ENCODE data around the gene DSG3. TPM values are rescaled to one million over a fixed set of nuclear protein-coding genes. Genes with fewer than 3 reads are reported as not detected.

DSG3 gene
- polyA plus RNA-seq, 12 donors, result 0.14 to 28.0 (median 5.9) TPM; not detected in 7

GRCh38 chr18:31430554-31430953, 17.0 kb upstream of the DSG3 start:
- DNase-seq, result no peak

- no peak for DNase-seq
These were observed 15.2 kb upstream of the DSG3 start for GRCh38 chr18:31432316-31432715.

- no peak for DNase-seq
These were observed 10.7 kb upstream of the DSG3 start for GRCh38 chr18:31436825-31437224.

- DNase-seq, result no peak
These were observed 9.1 kb upstream of the DSG3 start for GRCh38 chr18:31438402-31438801.

- no peak for DNase-seq
These were observed 7.7 kb upstream of the DSG3 start for GRCh38 chr18:31439807-31440325.

GRCh38 chr18:31440787-31441186, 6.8 kb upstream of the DSG3 start:
- DNase-seq, result no peak

- DNase-seq, result no peak
These were observed 6.0 kb upstream of the DSG3 start for GRCh38 chr18:31441493-31441892.

- DNase-seq, result no peak
These were observed 3.4 kb upstream of the DSG3 start for GRCh38 chr18:31444142-31444541.

GRCh38 chr18:31445908-31446307, 1.6 kb upstream of the DSG3 start:
- DNase-seq, result no peak

GRCh38 chr18:31446854-31447253, 687 bp upstream of the DSG3 start:
- no peak for DNase-seq

GRCh38 chr18:31450409-31450808, 2.9 kb downstream of the DSG3 start:
- DNase-seq, result no peak

- DNase-seq, result no peak
These were observed 4.1 kb downstream of the DSG3 start for GRCh38 chr18:31451625-31452024.

- no peak for DNase-seq
These were observed 6.6 kb downstream of the DSG3 start for GRCh38 chr18:31454066-31454708.

GRCh38 chr18:31469629-31470028, 22.1 kb downstream of the DSG3 start:
- no peak for DNase-seq

GRCh38 chr18:31478688-31479087, 31.1 kb downstream of the DSG3 start:
- no peak for DNase-seq

- DNase-seq, result no peak
These were observed 34.5 kb downstream of the DSG3 start for GRCh38 chr18:31482051-31482450.

GRCh38 chr18:31483396-31483795, 35.9 kb downstream of the DSG3 start:
- DNase-seq, result no peak

- DNase-seq, result no peak
These were observed 36.9 kb downstream of the DSG3 start for GRCh38 chr18:31484461-31484860.

GRCh38 chr18:31486165-31486564, 38.6 kb downstream of the DSG3 start:
- no peak for DNase-seq

GRCh38 chr18:31487246-31488015, 39.9 kb downstream of the DSG3 start:
- DNase-seq, result no peak

- no peak for DNase-seq
These were observed 41.8 kb downstream of the DSG3 start for GRCh38 chr18:31489311-31489710.

GRCh38 chr18:31490387-31490786, 42.8 kb downstream of the DSG3 start:
- no peak for DNase-seq

GRCh38 chr18:31490833-31491232, 43.3 kb downstream of the DSG3 start:
- no peak for DNase-seq

Measured in muscle of arm (tissue), 12 donors.